HEK293T (cell line): ENCODE results near the gene SCAF11.

ENCODE experiments used
- ARNT ChIP-seq: fragments of 450-650 bp; IDR thresholded peaks from 2 replicates; pipeline ENCODE4 v1.6.1; 2017; ENCODE audit warnings: mild to moderate bottlenecking
- BHLHE40 ChIP-seq: fragments of 450-650 bp; IDR thresholded peaks from 2 replicates; pipeline ENCODE4 v1.6.1; 2016; ENCODE audit warnings: mild to moderate bottlenecking, moderate library complexity, borderline replicate concordance
- CTBP1 ChIP-seq: fragments of 450-650 bp; IDR thresholded peaks from 2 replicates; pipeline ENCODE4 v1.6.1; 2016; ENCODE audit warnings: borderline replicate concordance
- ELF4 ChIP-seq: fragments of 450-650 bp; IDR thresholded peaks from 2 replicates; pipeline ENCODE4 v1.6.1; 2017; ENCODE audit warnings: antibody characterized with exemption
- FOXA1 ChIP-seq: fragments of 450-650 bp; IDR thresholded peaks from 2 replicates; pipeline ENCODE4 v1.6.1; 2016; ENCODE audit warnings: mild to moderate bottlenecking
- FOXK2 ChIP-seq: fragments of 450-650 bp; IDR thresholded peaks from 2 replicates; pipeline ENCODE4 v1.6.1; 2016; ENCODE audit warnings: mild to moderate bottlenecking
- FOXM1 ChIP-seq: fragments of 450-650 bp; IDR thresholded peaks from 2 replicates; pipeline ENCODE4 v1.6.1; 2017; ENCODE audit warnings: mild to moderate bottlenecking, borderline replicate concordance
- HDGF ChIP-seq: fragments of 450-650 bp; IDR thresholded peaks from 2 replicates; pipeline ENCODE4 v1.6.1; 2017; ENCODE audit warnings: antibody characterized with exemption, borderline replicate concordance
- L3MBTL2 ChIP-seq: fragments of 450-650 bp; conservative IDR thresholded peaks from 2 replicates; pipeline ENCODE4 v1.6.1; 2016; ENCODE audit warnings: mild to moderate bottlenecking
- NFRKB ChIP-seq: fragments of 450-650 bp; IDR thresholded peaks from 2 replicates; pipeline ENCODE4 v1.6.1; 2016; ENCODE audit warnings: mild to moderate bottlenecking, moderate library complexity
- SP1 ChIP-seq: fragments of 450-650 bp; IDR thresholded peaks from 2 replicates; pipeline ENCODE4 v1.6.1; 2017
- SUZ12 ChIP-seq: fragments of 450-650 bp; IDR thresholded peaks from 2 replicates; pipeline ENCODE4 v1.6.1; 2016; ENCODE audit warnings: mild to moderate bottlenecking
- TARDBP ChIP-seq: fragments of 450-650 bp; IDR thresholded peaks from 2 replicates; pipeline ENCODE4 v1.6.1; 2016
- ZNF384 ChIP-seq: fragments of 450-650 bp; IDR thresholded peaks from 2 replicates; pipeline ENCODE4 v1.6.1; 2016

- TF ChIP-seq FOXM1 (no peak), SP1 (no peak), HDGF (no peak), FOXK2 (no peak), TARDBP (no peak), ZNF384 (no peak), SUZ12 (no peak), ELF4 (no peak), FOXA1 (no peak), BHLHE40 (no peak), ARNT (no peak), NFRKB (no peak), L3MBTL2 (no peak), CTBP1 (no peak)
Measured at GRCh38 chr12:45890276-45890675, 100.1 kb downstream of the SCAF11 start.
